A673 (cell line): ENCODE data around the gene CGB1.

Experiments used
- CTCF ChIP-seq: fragments of 300-800, 200-600 bp; sonication (generic); conservative IDR thresholded peaks from 2 replicates; pipeline ENCODE4 v1.5.1; 2017; ENCODE audit warnings: low read depth, mild to moderate bottlenecking, antibody characterized with exemption, low read length, moderate library complexity, mixed read lengths
- EZH2 ChIP-seq: fragments of 200-600 bp; sonication (generic); IDR thresholded peaks from 2 replicates; pipeline ENCODE4 v1.6.1; 2017; ENCODE audit warnings: borderline replicate concordance, low read depth, mild to moderate bottlenecking, mixed read lengths, antibody characterized with exemption, low read length; ENCODE audit not compliant: poor library complexity, severe bottlenecking

- no peak for TF ChIP-seq CTCF
- TF ChIP-seq EZH2, result no peak
Observed at GRCh38 chr19:49084206-49085019, 47.7 kb upstream of the CGB1 start.
